AG04449 (cell line): Measurements from ENCODE around the gene EYS.

Source experiments
- CTCF ChIA-PET: fragments of 350-600 bp; formaldehyde crosslinking; extraction: SDS; loops from one replicate; lab custom pipeline; 2021; ENCODE audit warnings: antibody characterized with exemption; lab: Yijun Ruan, JAX
- POLR2A ChIA-PET: fragments of 400-600, 350-600 bp; formaldehyde crosslinking; extraction: SDS; loops from one replicate; lab custom pipeline; 2020; ENCODE audit warnings: antibody characterized with exemption, inconsistent platforms; lab: Yijun Ruan, JAX
- DNase-seq: peaks from one replicate; pipeline ENCODE4 v3.0.0-alpha.2; 2010; ENCODE audit warnings: low read depth, low spot score
- H3K4me3 ChIP-seq: 2 replicates; pipeline ENCODE4 v1.5.1; 2011; ENCODE audit warnings: low read depth, mild to moderate bottlenecking, control low read depth, low read length
- TF ChIP-seq, protein P1 (sequence below): IDR thresholded peaks from one replicate; pipeline ENCODE4 v1.5.1; 2011; ENCODE audit warnings: mild to moderate bottlenecking, moderate library complexity, low read length, control low read depth, inconsistent platforms; ENCODE audit not compliant: insufficient read depth; ENCODE audit errors: missing control alignments

EYS gene

DNA sequence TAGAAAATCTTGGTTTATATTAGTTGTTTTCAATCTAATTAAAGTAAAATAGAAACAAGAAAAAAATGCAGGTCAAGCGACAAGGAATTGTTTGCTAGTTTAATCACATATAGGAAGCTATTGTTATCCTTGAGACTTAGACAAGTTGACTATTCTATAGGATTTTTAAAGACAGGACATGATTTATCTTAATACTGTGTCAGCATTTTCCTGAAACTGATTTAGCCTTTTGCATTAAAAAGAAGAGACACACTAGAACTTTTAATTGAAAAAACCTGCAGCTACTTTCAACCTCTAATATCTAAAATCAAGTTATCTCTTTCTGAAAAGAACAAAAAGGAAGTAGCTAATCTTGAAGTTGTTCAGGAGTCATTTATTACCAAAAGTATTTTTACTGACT lies 1825.2 kb downstream of the EYS start:
- TF ChIP-seq, protein P1, sequence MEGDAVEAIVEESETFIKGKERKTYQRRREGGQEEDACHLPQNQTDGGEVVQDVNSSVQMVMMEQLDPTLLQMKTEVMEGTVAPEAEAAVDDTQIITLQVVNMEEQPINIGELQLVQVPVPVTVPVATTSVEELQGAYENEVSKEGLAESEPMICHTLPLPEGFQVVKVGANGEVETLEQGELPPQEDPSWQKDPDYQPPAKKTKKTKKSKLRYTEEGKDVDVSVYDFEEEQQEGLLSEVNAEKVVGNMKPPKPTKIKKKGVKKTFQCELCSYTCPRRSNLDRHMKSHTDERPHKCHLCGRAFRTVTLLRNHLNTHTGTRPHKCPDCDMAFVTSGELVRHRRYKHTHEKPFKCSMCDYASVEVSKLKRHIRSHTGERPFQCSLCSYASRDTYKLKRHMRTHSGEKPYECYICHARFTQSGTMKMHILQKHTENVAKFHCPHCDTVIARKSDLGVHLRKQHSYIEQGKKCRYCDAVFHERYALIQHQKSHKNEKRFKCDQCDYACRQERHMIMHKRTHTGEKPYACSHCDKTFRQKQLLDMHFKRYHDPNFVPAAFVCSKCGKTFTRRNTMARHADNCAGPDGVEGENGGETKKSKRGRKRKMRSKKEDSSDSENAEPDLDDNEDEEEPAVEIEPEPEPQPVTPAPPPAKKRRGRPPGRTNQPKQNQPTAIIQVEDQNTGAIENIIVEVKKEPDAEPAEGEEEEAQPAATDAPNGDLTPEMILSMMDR, result no peak
- ChIA-PET CTCF (no interaction called here), POLR2A (no interaction called here)
- no peak for DNase-seq
- no peak overlapping the region for H3K4me3 ChIP-seq

DNA sequence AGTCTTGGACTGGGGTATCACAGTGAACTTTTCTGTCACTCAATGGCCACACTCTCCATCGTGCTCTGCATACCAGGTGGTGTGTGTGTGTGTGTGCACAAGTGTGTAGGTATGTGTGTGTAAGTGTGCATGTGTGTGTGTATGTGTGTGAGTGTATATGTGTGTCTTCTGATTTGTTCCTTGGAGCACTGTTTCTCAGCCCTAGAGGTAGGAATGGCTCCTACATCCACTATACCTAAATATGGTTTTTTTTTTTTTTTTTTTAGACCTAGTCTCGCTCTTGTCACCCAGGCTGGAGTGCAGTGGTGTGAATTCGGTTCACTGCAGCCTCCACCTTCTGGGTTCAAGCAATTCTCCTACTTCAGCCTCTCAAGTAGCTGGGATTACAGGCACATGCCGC lies 1834.8 kb downstream of the EYS start:
- H3K4me3 ChIP-seq, result no peak overlapping the region
- no peak for DNase-seq
- ChIA-PET POLR2A (no interaction called here), CTCF (no interaction called here)
- TF ChIP-seq, protein P1, result no peak

DNA sequence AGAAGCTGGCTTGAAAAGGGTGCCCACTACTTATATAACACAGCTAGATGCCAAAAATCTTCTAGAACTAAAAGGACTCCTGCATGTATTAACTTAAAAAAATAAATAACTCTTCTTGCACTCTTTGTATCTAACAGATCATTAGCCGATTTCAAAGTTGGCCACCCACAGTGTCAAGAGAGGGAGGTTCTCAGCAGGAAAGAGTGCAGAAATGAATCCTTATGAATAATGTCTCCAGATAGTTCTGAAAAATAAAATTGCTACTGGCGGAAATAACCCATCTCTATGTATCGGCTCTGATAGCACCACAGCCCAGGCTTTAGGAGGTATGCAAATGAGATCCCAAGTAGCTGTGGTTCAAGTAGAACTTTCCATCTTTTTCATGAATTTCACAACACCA lies 1838.7 kb downstream of the EYS start:
- POLR2A ChIA-PET, result no interaction called here
- H3K4me3 ChIP-seq, result no peak overlapping the region
- no peak for DNase-seq
- TF ChIP-seq, protein P1, result no peak
- CTCF ChIA-PET, result no interaction called here

DNA sequence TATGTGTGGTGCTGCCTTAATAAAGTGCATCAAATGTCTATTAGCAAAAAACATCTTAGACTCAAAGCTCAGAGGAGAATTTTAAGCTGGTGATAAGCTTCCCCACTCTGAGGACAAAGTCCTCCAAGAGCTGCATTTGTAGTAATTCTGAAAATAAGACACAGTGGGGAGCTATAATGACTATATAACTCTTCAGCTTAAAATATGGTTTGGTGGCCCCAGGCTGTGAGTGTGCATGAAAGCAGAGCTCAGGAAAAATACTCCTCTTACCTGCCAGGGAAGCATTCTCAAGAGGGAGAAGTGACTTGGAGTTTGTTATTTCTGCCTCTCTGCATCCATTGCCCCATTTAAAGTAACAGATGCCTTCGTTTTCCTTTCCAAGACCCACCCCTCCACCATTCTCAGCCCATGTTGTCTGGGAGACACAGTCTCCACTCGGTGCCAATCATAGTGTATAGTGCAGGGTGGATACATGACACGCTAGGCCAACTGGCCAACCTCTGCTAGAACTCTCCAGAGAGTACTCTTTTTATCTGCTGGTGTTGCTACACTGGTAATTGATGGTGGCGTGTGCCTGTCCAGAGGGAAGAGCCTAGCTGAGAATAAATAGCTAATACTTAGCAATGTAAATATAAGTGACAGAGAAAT lies 1842.2 kb downstream of the EYS start:
- TF ChIP-seq, protein P1, result no peak
- POLR2A ChIA-PET, result no interaction called here
- no peak for DNase-seq
- H3K4me3 ChIP-seq, result no peak overlapping the region
- CTCF ChIA-PET, result no interaction called here

DNA sequence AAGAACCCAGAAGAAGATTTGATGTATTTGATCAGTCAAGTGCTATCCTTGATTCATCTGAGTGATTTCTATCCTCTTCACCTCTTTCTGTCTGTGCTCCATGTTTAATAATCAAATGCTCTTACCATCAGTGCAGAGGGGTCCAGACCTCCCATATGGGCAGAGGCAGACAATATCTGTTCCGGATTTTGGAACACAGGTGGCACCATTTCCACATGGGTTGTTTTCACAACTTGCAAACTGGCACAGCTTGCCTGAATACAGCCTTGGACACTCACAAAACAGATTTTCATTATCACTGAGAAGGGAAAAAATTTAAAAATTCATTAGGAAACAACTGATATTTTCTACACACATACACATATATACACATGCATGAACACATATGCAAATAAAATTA lies 1843.0 kb downstream of the EYS start:
- CTCF ChIA-PET, result no interaction called here
- TF ChIP-seq, protein P1, result no peak
- POLR2A ChIA-PET, result no interaction called here
- DNase-seq, result no peak
- no peak overlapping the region for H3K4me3 ChIP-seq

DNA sequence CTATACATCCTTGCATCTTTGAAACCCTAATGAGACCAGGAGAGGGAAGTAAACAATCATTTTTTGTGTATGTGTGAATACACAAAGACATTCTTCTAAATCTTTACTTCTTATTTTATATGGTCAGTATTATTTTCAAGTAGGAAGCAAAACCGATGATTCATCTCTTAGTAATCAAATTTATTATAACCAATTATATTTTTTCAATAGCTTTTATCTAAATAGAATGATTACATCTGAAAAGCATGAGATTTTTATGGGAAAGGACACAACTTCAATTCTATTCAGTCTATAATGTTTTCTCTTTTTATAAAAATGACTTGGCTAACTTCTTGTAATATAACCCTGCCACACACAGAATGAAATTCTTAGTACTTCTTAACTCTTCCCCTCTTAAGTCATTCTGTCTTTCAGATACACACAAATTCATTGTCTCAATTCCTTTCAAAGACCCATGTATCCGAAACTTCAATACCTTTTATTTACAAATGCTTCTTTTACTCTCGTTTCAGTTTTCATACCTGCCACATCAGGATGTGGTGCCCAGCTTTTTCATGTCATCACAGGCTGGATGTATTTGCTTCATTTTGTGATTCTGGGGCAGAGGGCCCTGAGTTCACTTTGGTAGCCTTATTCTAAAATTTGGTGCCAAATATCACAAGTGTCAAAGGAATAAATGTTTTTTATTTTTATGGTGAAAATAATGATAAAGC lies 1844.4 kb downstream of the EYS start:
- TF ChIP-seq, protein P1, result no peak
- no peak overlapping the region for H3K4me3 ChIP-seq
- ChIA-PET POLR2A (no interaction called here), CTCF (no interaction called here)
- no peak for DNase-seq
